ENCODE data around the gene PINK1. TPM values are rescaled to one million over a fixed set of nuclear protein-coding genes. Genes with fewer than 3 reads are reported as not detected.

Gene PINK1
- total RNA-seq, 1 donor from 2014 or later, result 3.4 TPM

GRCh38 chr1:20665726-20666125, 32.5 kb downstream of the PINK1 start:
- Mint-ChIP-seq H3K9me3 (no peaks in the 10 kb centered on the region), H3K36me3 (ENCODE audit: low read depth) (peaks cover 7% of the 10 kb centered on the region), H3K27ac (no peak overlapping the region), H3K27me3 (no peaks in the 10 kb centered on the region), H3K4me3 (no peak overlapping the region), H3K4me1 (peaks cover 15% of the 10 kb centered on the region)
- CTCF ChIA-PET, result interaction anchor here (0.5 kb wide), 1 partner anchor 27 kb away, joined by 3 read pairs; no protein-coding TSS in a partner anchor
- POLR2A ChIA-PET, result no interaction called here
- ATAC-seq (ENCODE audit: low read depth), result no peak
- DNase-seq, result no peak
- intact Hi-C loops (cut with micrococcal nuclease), result no loop called here
- TF ChIP-seq CTCF (IDR thresholded peaks at IDR 0.05), result no peak

DNA sequence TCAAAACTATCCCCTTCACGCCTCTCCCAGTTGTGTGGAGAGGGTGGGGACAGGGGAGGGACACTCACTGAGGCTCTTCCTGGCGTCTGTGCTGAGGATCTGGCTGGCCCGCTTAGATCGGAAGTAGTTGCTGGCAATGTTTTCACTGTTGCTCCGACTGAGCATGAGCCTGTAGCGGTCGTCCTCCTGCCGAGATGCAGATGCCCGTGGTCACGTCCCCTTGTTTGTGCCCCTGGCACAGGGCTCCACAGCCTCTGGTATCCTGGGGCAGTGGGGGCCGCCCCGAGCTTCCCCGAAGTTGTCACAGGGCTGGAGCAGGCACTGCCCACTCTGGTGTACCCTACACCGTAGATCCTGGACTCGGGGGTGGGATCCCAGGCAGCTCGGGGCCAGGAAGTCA, 32.9 kb downstream of the PINK1 start:
- Mint-ChIP-seq H3K27me3 (no peaks in the 10 kb centered on the region), H3K36me3 (ENCODE audit: low read depth) (peaks cover 5% of the 10 kb centered on the region), H3K4me1 (peaks cover 13% of the 10 kb centered on the region), H3K27ac (no peak overlapping the region), H3K4me3 (no peak overlapping the region), H3K9me3 (no peaks in the 10 kb centered on the region)
- ChIA-PET POLR2A (no interaction called here), CTCF (interaction anchor here (0.5 to 1.1 kb wide), 2 partner anchors 26 to 33 kb away, joined by 3 read pairs; partner anchors contain the start of gene PINK1)
- ATAC-seq (ENCODE audit: low read depth) (no peak), DNase-seq (no peak)
- intact Hi-C loops (cut with micrococcal nuclease), result no loop called here
- TF ChIP-seq CTCF (IDR thresholded peaks at IDR 0.05), result no peak

DNA sequence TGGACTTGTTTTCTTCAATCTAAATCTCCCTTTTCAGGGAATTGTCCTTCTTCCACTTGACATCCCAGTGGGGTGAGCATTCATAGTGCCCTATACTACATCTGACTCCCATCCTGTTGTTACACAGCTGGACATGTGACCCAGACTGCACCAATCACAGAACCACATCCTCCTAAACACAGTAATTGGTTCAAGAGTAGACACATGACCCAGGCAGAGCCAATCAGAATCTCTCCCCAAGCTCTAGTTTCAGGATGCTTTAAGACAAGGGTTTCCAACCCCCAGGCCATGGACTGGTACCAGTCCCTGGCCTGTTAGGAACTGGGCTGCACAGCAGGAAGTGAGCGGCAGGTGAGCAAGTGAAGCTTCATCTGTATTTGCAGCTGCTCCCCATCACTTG, 33.5 kb downstream of the PINK1 start:
- no peaks in the 10 kb centered on the region for H3K9me3 Mint-ChIP-seq
- H3K4me3 Mint-ChIP-seq, result no peak overlapping the region
- H3K4me1 Mint-ChIP-seq, result peaks cover 10% of the 10 kb centered on the region
- no peaks in the 10 kb centered on the region for H3K27me3 Mint-ChIP-seq
- no peak for DNase-seq
- POLR2A ChIA-PET, result no interaction called here
- CTCF ChIA-PET, result interaction anchor here (1.1 kb wide), 1 partner anchor 34 kb away, joined by 3 read pairs; the partner anchor contains the start of gene PINK1
- no peak overlapping the region for H3K27ac Mint-ChIP-seq
- TF ChIP-seq CTCF (IDR thresholded peaks at IDR 0.05), result no peak
- intact Hi-C loops (cut with micrococcal nuclease), result no loop called here
- no peak for ATAC-seq (ENCODE audit: low read depth)
- no peaks in the 10 kb centered on the region for H3K36me3 Mint-ChIP-seq (ENCODE audit: low read depth)

DNA sequence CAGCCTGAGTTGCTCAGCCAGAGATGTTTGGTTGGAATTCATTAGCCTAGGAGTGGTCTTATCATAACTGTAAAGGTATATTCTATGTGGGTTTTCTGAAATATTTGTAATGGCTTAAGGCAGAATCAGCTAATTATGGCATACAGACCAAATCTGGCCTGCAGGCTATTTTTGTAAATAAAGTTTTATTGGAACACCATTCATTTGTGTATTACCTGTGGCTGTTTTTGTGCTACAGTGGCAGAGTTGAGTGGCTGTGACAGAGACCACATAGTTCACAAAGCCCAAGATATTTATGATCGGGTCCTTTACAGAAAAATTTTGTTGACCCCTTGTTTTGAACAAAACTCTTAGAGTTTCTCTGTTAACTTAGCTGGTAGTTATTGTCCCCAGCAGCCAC, 35.3 kb downstream of the PINK1 start:
- ATAC-seq (ENCODE audit: low read depth) (no peak), DNase-seq (no peak)
- TF ChIP-seq CTCF (IDR thresholded peaks at IDR 0.05), result no peak
- H3K36me3 Mint-ChIP-seq (ENCODE audit: low read depth), result no peaks in the 10 kb centered on the region
- peaks cover 3% of the 10 kb centered on the region for H3K27me3 Mint-ChIP-seq
- intact Hi-C loops (cut with micrococcal nuclease), result no loop called here
- H3K4me3 Mint-ChIP-seq, result no peak overlapping the region
- ChIA-PET POLR2A (no interaction called here), CTCF (no interaction called here)
- H3K9me3 Mint-ChIP-seq, result no peaks in the 10 kb centered on the region
- no peaks in the 10 kb centered on the region for H3K4me1 Mint-ChIP-seq
- no peak overlapping the region for H3K27ac Mint-ChIP-seq

GRCh38 chr1:20670936-20671335, 37.7 kb downstream of the PINK1 start:
- POLR2A ChIA-PET, result no interaction called here
- Mint-ChIP-seq H3K4me3 (no peak overlapping the region), H3K9me3 (no peaks in the 10 kb centered on the region), H3K27ac (no peak overlapping the region), H3K27me3 (peaks cover 3% of the 10 kb centered on the region), H3K4me1 (no peaks in the 10 kb centered on the region), H3K36me3 (ENCODE audit: low read depth) (no peaks in the 10 kb centered on the region)
- intact Hi-C loops (cut with micrococcal nuclease), result no loop called here
- no peak for TF ChIP-seq CTCF (IDR thresholded peaks at IDR 0.05)
- ATAC-seq (ENCODE audit: low read depth) (no peak), DNase-seq (no peak)
- CTCF ChIA-PET, result no interaction called here

All from activated B cell treated with CpG ODN at 0.5 μM for 24 hours (primary cell).